Stimulated activated CD8-positive, alpha-beta memory T cell treated with anti-CD3 and anti-CD28 coated beads, Interleukin-12 subunit alpha, Interleukin-12 subunit beta, amount 100 ng/mL, for 24 hours (primary cell): Measurements from ENCODE around the gene ROBO2.

Source experiments
- DNase-seq: peaks from one replicate; pipeline ENCODE4 v3.0.0-alpha.2; 2020; ENCODE audit errors: extremely low read depth

ROBO2 gene

GRCh38 chr3:77684115-77684514, 644.2 kb downstream of the ROBO2 start:
- DNase-seq = no peak

GRCh38 chr3:77685713-77686112, 645.8 kb downstream of the ROBO2 start:
- DNase-seq = no peak

- DNase-seq = no peak
These were observed 646.7 kb downstream of the ROBO2 start for GRCh38 chr3:77686560-77686959.

- DNase-seq = no peak
These were observed 647.6 kb downstream of the ROBO2 start for GRCh38 chr3:77687545-77687944.

- DNase-seq = no peak
These were observed 650.5 kb downstream of the ROBO2 start for GRCh38 chr3:77690284-77690845.

- no peak for DNase-seq
These were observed 653.2 kb downstream of the ROBO2 start for GRCh38 chr3:77693147-77693546.

- DNase-seq = no peak
These were observed 659.3 kb downstream of the ROBO2 start for GRCh38 chr3:77699125-77699691.
